ENCODE measurements around the gene SMAD6.

SMAD6 gene

DNA sequence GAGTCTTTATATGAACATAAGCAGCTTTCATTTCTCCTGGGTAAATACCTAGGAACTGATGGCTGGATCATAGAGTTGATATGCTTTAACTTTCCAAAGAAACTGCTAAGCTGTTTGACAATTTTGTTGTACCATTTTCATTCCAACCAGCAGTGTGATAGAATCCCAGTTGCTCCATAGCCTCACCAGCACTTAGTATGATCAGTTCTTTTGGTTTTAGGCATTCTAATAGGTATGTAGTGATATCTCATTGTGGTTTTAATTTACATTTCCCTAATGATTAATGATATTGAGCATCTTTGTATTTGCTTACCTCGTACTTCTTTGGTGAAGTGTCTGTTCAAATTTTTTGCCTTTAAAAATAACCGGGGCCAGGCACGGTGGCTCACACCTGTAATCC lies 38.4 kb upstream of the SMAD6 start:
- TF ChIP-seq, protein P1, sequence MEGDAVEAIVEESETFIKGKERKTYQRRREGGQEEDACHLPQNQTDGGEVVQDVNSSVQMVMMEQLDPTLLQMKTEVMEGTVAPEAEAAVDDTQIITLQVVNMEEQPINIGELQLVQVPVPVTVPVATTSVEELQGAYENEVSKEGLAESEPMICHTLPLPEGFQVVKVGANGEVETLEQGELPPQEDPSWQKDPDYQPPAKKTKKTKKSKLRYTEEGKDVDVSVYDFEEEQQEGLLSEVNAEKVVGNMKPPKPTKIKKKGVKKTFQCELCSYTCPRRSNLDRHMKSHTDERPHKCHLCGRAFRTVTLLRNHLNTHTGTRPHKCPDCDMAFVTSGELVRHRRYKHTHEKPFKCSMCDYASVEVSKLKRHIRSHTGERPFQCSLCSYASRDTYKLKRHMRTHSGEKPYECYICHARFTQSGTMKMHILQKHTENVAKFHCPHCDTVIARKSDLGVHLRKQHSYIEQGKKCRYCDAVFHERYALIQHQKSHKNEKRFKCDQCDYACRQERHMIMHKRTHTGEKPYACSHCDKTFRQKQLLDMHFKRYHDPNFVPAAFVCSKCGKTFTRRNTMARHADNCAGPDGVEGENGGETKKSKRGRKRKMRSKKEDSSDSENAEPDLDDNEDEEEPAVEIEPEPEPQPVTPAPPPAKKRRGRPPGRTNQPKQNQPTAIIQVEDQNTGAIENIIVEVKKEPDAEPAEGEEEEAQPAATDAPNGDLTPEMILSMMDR (IDR thresholded peaks at IDR 0.05), result no peak

GRCh38 chr15:66670175-66670574 lies 31.9 kb upstream of the SMAD6 start:
- TF ChIP-seq, protein P1 (IDR thresholded peaks at IDR 0.05), result no peak

DNA sequence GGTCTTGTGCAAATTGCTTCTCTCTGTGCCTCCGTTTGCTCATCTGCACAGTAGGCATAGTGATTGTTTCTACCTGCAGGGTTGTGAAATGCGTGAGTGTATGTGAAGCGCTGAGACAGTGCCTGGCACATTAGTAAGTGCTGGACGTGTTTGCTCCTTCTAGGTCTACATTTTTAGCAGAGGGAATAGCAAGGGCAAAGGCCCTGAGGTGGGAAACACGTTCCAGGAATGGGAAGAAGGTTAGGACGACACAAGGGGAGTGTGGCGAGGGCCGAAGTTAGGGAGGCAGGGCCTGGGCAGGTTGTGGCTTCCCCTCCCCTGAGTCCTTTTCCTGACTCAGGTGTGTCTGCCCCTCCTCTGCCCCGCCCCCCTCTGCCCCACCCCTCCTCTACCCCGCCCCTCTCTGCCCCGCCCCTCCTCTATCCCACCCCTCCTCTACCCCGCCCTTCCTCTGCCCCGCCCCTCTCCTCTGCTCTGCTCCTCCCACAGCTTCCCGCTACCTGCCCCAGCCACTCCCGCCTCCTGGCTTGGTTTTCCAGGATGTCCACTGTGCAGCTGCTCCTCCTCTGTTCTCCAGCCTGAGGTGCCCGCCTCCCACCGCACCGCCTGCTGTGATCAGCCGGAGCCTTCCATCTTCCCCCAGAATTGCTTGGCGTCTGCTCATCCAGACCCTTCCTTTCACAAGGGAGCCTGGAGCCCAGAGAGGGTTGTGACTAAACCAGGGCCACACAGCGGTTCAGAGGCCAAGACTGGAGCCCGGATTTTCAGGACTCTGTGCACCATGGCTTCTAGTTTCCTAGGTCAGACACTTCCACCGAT lies 31.1 kb upstream of the SMAD6 start:
- TF ChIP-seq, protein P1 (IDR thresholded peaks at IDR 0.05), result no peak

DNA sequence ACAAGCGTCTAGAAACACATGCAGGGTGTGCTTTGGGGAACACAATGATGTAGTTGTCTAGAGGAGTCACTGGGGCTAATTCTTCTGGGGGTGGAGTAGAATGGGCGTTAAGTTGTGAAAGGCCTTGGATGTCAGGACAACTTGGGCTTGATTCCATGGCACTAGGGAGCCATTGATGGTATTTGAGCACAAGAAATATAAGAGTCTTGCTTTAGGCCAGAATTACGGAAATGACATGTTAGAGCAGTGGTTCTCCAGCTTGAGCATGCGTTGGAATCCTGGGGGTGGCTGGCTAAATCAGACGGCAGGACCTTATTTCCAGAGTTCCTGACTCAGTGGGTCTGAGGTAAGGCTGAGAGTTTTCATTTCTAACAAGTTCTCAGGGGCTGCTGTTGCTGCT lies 29.2 kb upstream of the SMAD6 start:
- TF ChIP-seq, protein P1 (IDR thresholded peaks at IDR 0.05), result no peak

DNA sequence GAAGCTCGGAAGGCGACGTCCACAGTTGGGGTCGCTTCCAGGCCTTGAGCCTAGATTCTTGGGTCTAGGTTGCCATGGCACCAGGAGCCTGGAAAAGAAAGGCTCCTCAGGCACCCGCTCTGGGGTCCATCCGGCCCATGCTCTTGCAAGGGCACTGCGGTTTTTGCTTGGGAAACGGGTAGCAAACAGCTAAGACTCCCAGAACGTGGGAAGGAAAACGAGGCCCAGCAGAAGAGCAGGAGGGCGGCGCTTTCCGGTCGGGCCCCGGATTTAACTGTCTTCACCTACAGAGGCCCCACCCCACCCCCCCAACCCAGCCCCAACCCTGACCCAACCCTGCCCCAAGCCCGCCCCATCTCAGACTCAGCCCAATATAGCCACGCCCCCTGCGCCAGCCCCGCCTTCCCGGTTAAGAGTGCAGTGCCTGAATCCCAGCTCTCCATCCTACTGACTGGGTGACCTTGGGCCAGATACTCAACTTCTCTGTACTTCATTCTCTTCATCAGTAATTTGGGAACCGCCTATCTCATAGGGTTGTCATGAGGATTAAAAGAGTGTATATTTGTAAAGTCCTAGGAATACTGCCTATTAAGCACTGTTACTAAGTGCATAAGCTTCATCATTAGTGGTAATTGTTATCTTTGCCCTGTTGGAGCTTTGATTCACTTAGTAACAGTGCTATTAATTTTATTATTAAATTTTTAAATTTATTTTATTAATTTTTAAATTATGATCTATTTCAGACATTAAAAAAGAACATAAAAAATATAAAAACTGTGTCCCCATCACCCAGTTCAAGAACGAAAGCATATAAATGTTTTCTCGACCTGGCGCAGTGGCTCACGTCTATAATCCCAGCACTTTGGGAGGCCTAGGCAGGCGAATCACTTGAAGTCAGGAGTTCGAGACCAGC lies 28.4 kb upstream of the SMAD6 start:
- TF ChIP-seq, protein P1 (IDR thresholded peaks at IDR 0.05), result no peak

- TF ChIP-seq, protein P1 (IDR thresholded peaks at IDR 0.05), result no peak
Measured at GRCh38 chr15:66674756-66675155, 27.3 kb upstream of the SMAD6 start.

DNA sequence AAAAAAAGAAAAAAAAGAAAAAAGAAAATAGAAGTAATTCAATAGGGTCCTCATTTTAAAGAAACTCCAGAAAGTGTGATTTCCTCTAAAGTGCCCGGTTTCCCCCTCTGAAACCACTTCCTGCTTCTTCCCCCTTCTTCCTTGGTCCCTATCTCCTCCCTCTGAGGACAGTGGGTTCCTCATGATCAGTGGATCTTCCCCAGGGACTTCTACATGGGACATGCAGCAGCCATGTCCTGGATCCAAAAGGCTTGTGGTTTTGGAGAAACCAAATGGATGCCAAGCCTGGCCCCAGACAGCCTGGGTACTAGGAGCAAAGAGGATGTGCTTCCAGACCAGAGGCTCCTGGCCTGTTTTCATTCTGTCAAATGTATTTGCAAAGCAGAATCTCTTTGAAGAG lies 26.6 kb upstream of the SMAD6 start:
- TF ChIP-seq, protein P1 (IDR thresholded peaks at IDR 0.05), result no peak

All from LNCAP (cell line).